OCI-LY3 (cell line): Measurements from ENCODE around the gene KLK7.

Experiments used
- EZH2phosphoT487 ChIP-seq: fragments of 200-600 bp; shearing (Covaris generic); IDR thresholded peaks from 2 replicates; pipeline ENCODE4 v1.6.1; 2018; ENCODE audit warnings: antibody characterized with exemption, mixed run types, low read depth
- TF ChIP-seq, protein P1 (sequence below): fragments of 200-600, 300-600 bp; sonication (generic); IDR thresholded peaks from 2 replicates; pipeline ENCODE4 v1.5.1; 2014; ENCODE audit warnings: antibody characterized with exemption, low read length, low read depth

DNA sequence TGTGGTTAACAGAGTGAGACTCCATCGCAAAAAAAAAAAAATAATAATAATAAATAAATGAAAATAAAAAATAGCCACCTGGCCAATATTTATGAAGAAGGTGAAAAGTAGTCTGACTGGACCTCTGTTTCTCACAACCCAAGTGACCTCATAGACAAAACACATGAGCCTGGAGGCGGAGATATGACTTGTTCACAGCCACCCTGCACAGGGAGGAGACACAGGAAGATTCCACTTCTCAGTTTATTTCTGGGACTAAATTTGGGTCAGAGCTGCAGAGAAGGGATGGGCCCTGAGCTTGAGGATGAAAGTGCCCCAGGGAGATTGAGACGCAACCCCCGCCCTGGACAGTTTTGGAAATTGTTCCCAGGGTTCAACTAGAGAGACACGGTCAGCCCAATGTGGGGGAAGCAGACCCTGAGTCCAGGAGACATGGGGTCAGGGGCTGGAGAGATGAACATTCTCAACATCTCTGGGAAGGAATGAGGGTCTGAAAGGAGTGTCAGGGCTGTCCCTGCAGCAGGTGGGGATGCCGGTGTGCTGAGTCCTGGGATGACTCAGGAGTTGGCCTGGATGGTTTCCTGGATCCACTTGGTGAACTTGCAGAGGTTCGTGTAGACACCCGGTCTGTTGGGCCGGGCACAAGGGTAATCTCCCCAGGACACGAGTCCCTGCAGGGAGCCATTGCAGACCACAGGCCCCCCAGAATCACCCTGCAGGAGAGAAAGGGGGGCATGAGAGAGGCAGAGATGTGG lies 40.5 kb downstream of the KLK7 start:
- TF ChIP-seq, protein P1, sequence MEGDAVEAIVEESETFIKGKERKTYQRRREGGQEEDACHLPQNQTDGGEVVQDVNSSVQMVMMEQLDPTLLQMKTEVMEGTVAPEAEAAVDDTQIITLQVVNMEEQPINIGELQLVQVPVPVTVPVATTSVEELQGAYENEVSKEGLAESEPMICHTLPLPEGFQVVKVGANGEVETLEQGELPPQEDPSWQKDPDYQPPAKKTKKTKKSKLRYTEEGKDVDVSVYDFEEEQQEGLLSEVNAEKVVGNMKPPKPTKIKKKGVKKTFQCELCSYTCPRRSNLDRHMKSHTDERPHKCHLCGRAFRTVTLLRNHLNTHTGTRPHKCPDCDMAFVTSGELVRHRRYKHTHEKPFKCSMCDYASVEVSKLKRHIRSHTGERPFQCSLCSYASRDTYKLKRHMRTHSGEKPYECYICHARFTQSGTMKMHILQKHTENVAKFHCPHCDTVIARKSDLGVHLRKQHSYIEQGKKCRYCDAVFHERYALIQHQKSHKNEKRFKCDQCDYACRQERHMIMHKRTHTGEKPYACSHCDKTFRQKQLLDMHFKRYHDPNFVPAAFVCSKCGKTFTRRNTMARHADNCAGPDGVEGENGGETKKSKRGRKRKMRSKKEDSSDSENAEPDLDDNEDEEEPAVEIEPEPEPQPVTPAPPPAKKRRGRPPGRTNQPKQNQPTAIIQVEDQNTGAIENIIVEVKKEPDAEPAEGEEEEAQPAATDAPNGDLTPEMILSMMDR: no peak
- TF ChIP-seq EZH2phosphoT487: no peak
